Measurements from ENCODE around the gene LYG1. TPM values are rescaled to one million over a fixed set of nuclear protein-coding genes. Genes with fewer than 3 reads are reported as not detected.

The LYG1 gene
- total and polyA plus RNA-seq, 9 of the 15 experiments (the other 6 are each of a cell fraction or from before 2014, with no cell fraction given) = 0.64 to 2.6 (median 1.2) TPM

- intact Hi-C loops (cut with micrococcal nuclease) = no loop called here
- no peaks in the 10 kb centered on the region for H3K4me1 ChIP-seq (replicated peaks in 1 of 2; ENCODE audit: control insufficient read depth in 2 of 2, insufficient read depth in 2 of 2, low read length in 2 of 2)
- H3K4me2 ChIP-seq (ENCODE audit: insufficient read depth, low read length) = no peak within 1 kb of the TSS
- FAIRE-seq (no peak), DNase-seq (ENCODE audit: extremely low read depth in 1 of 4, low spot score in 3 of 4) (no peak), ATAC-seq (no peak)
- CTCF ChIA-PET (ENCODE audit: low intra/inter-chr PET ratio) = interaction anchor here (0.6 kb wide), 1 partner anchor 1026 kb away, joined by 4 read pairs; no protein-coding TSS in a partner anchor
- no peaks in the 10 kb centered on the region for H3K9me1 ChIP-seq (ENCODE audit: control insufficient read depth, insufficient read depth, low read length)
- H3K4me3 ChIP-seq = no peak within 1 kb of the TSS
- no peak within 1 kb of the TSS for H3K9ac ChIP-seq (ENCODE audit: insufficient read depth in 1 of 2, low read depth in 2 of 2, low read length in 2 of 2)
- H3K79me2 ChIP-seq (ENCODE audit: control insufficient read depth, insufficient read depth, low read length) = no peaks in the 10 kb centered on the region
- peaks cover 0 to 9% of the 10 kb centered on the region in 2 experiments; a peak in 1 of 5 replicates for H3K27me3 ChIP-seq (ENCODE audit: control insufficient read depth in 2 of 2, insufficient read depth in 2 of 2, low read length in 2 of 2)
- in situ Hi-C loops (cut with MboI) = no loop called here
- H3K36me3 ChIP-seq (ENCODE audit: control insufficient read depth, insufficient read depth, low read length) = no peaks in the 10 kb centered on the region
- peak within 1 kb of the TSS; percentile 34 for H2AFZ ChIP-seq (ENCODE audit: low read depth, low read length)
- POLR2A ChIA-PET = interaction anchor here (0.5 kb wide), 1 partner anchor 7 kb away, joined by 4 read pairs; no protein-coding TSS in a partner anchor
- H3K9me3 ChIP-seq (replicated peaks; ENCODE audit: control insufficient read depth, insufficient read depth, low read depth, low read length) = no peaks in the 10 kb centered on the region
- BruUV-seq (replicated peaks) = no TSS peak
- H3K27ac ChIP-seq (ENCODE audit: extremely low read depth, low read depth, low read length) = no peak within 1 kb of the TSS
- no peaks in the 10 kb centered on the region for H4K20me1 ChIP-seq (replicated peaks; ENCODE audit: control insufficient read depth, insufficient read depth, low read length)
- WGBS (ENCODE audit: insufficient coverage, low coverage, missing lambda C conversion rate) = 2% methylated on average over 6 of the region's 7 CpGs
- TF ChIP-seq, protein P1, sequence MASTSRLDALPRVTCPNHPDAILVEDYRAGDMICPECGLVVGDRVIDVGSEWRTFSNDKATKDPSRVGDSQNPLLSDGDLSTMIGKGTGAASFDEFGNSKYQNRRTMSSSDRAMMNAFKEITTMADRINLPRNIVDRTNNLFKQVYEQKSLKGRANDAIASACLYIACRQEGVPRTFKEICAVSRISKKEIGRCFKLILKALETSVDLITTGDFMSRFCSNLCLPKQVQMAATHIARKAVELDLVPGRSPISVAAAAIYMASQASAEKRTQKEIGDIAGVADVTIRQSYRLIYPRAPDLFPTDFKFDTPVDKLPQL (IDR thresholded peaks at IDR 0.05; ENCODE audit: extremely low read depth, insufficient read length) = no peak
- TF ChIP-seq GTF2E2 (tag; IDR thresholded peaks at IDR 0.05) = no peak
- no peak for TF ChIP-seq NCOA2 (IDR thresholded peaks at IDR 0.05; ENCODE audit: partially characterized antibody in 2 of 2)
- no peak for TF ChIP-seq HIVEP1 (CRISPR knock-in tag; IDR thresholded peaks at IDR 0.05)
- TF ChIP-seq SRSF3 (IDR thresholded peaks at IDR 0.05; ENCODE audit: insufficient read depth, low read length) = no peak
- TF ChIP-seq ZNF780A (CRISPR knock-in tag; IDR thresholded peaks at IDR 0.05) = no peak
- TF ChIP-seq MXI1 (IDR thresholded peaks at IDR 0.05; ENCODE audit: low read depth, low read length) = no peak
- TF ChIP-seq CBFA2T2 (conservative IDR thresholded peaks at IDR 0.05) = peak; percentile 24
- TF ChIP-seq, protein P2, sequence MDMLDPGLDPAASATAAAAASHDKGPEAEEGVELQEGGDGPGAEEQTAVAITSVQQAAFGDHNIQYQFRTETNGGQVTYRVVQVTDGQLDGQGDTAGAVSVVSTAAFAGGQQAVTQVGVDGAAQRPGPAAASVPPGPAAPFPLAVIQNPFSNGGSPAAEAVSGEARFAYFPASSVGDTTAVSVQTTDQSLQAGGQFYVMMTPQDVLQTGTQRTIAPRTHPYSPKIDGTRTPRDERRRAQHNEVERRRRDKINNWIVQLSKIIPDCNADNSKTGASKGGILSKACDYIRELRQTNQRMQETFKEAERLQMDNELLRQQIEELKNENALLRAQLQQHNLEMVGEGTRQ (CRISPR knock-in tag; IDR thresholded peaks at IDR 0.05) = peak; percentile 32; the same call in 1 of the 2 replicates
- no peak for TF ChIP-seq JUND (IDR thresholded peaks at IDR 0.05; ENCODE audit: borderline replicate concordance, low read depth, low read length)
- TF ChIP-seq JUND (tag; IDR thresholded peaks at IDR 0.05; ENCODE audit: borderline replicate concordance, low read depth, low read length) = no peak
- TF ChIP-seq SMARCA5 (IDR thresholded peaks at IDR 0.05) = no peak
- no peak for TF ChIP-seq SLC30A9 (CRISPR knock-in tag; IDR thresholded peaks at IDR 0.05)
These were observed 45.3 kb downstream of the LYG1 start, which contains the start of gene LYG2 for GRCh38 chr2:99255491-99256318. Gene LYG2, minus strand, starts transcription at chr2:99255666. Its CDS starts 1,406 bp downstream, at chr2:99254260.
